Left lung (tissue), 10 donors: Measurements from ENCODE around the gene AIDA. TPM values are rescaled to one million over a fixed set of nuclear protein-coding genes. Genes with fewer than 3 reads are reported as not detected.
A peak's percentile ranks its signal among the peaks of the same experiment; 100 is the strongest.

Experiments used
- ATAC-seq: fragments of 200-7000 bp; cut with Tn5 transposase; one replicate; pipeline ENCODE4 v1.9.1; 2020; ENCODE audit warnings: moderate library complexity
- DNase-seq, 4 donors: peaks; one replicate each; pipeline ENCODE4 v3.0.0-alpha.2; 2013 to 2020
- H3K27ac ChIP-seq, 2 donors: fragments of 200-600 bp; sonication (generic) in 1 of 2; one replicate each; pipeline versions ENCODE4 v1.5.0 to v1.8.0; 2020 to 2021
- H3K27me3 ChIP-seq, 2 donors: fragments of 200-600 bp; sonication (generic) in 1 of 2; one replicate each; pipeline versions ENCODE4 v1.5.0 to v1.8.0; 2020 to 2021
- H3K36me3 ChIP-seq, 2 donors: fragments of 200-600 bp; sonication (generic) in 1 of 2; one replicate each; pipeline versions ENCODE4 v1.5.0 to v1.8.0; 2020 to 2021
- H3K4me1 ChIP-seq, 2 donors: fragments of 200-600 bp; one replicate each; pipeline ENCODE4 v1.8.0; 2021
- H3K4me3 ChIP-seq, 2 donors: fragments of 200-600 bp; sonication (generic) in 1 of 2; one replicate each; pipeline versions ENCODE4 v1.5.0 to v1.8.0; 2020 to 2021; ENCODE audit warnings: mild to moderate bottlenecking in 1 of 2
- H3K9me3 ChIP-seq, 2 donors: fragments of 200-600 bp; sonication (generic) in 1 of 2; one replicate each; pipeline versions ENCODE4 v1.5.0 to v1.8.0; 2020 to 2021
- CTCF ChIP-seq, 2 donors: fragments of 200-600 bp; sonication (generic) in 1 of 2; IDR thresholded peaks; one replicate each; pipeline versions ENCODE4 v1.5.0 to v1.8.0; 2021; ENCODE audit warnings: antibody characterized with exemption in 2 of 2
- intact Hi-C, 2 donors: fragments of 100-400 bp; cut with DNase I; formaldehyde crosslinking; loops; one replicate each; pipeline versions ENCODE4 v1.11.2 to v1.14.2; 2022
- polyA plus RNA-seq, 6 donors: library from polyadenylated mRNA; unstranded; fragments of 120-200 nt; gene quantifications; one replicate each; pipeline ENCODE4 v1.2.1, GENCODE V29; 2013; ENCODE audit not compliant: insufficient read length in 6 of 6
- total RNA-seq, 2 donors: library from RNA; stranded (reverse); fragmentation: NEBNext Ultra II Directional; extraction: Animal tissue kit (Norgen Biotek cat#: 25700); gene quantifications; one replicate each; pipeline ENCODE4 v1.2.1, GENCODE V29; 2021
- donor health status: DM: no; HTN: yes; CAD: no.
- donor health status: DM: no; HTN: no; CAD: no.

The AIDA gene
- total and polyA plus RNA-seq, 8 donors: 71.8 to 96.7 (median 88.3) TPM

GRCh38 chr1:222739929-222740328 is 27.6 kb upstream of the AIDA start:
- no peak for ATAC-seq
- TF ChIP-seq CTCF (IDR thresholded peaks at IDR 0.05): no peak
- H3K27me3 ChIP-seq: no peaks in the 10 kb centered on the region
- H3K4me3 ChIP-seq: no peak overlapping the region
- no peaks in the 10 kb centered on the region for H3K9me3 ChIP-seq
- DNase-seq: no peak
- intact Hi-C loops: loop anchor here in 1 of 2 donors (10.0 kb wide), 1 partner anchor 345 kb away; no protein-coding TSS in a partner anchor
- peaks cover 0 to 17% of the 10 kb centered on the region in 2 donors for H3K36me3 ChIP-seq
- peak overlapping the region in 1 of 2 donors; percentile 10 for H3K27ac ChIP-seq
- H3K4me1 ChIP-seq: no peaks in the 10 kb centered on the region

DNA sequence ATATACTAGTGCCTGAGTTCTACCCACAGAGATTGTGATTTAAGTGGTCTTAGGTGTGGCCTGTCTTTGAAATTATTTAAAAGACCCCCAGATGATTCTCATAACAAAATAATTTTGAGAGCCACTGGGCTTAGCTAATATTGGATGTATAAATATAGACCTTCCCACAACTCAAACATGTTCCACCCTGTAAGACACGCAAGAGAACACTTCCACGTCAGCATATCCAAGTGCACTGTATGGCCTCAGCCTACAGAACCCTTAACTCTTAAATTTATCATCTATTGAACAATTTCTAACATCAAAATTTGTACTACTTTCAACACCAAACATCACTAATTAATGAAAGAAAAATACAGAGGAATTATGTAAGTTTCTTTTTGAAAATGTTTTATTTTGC is 27.2 kb upstream of the AIDA start:
- H3K36me3 ChIP-seq: peaks cover 0 to 21% of the 10 kb centered on the region in 2 donors
- intact Hi-C loops: loop anchor here in 1 of 2 donors (10.0 kb wide), 1 partner anchor 345 kb away; no protein-coding TSS in a partner anchor
- no peak for TF ChIP-seq CTCF (IDR thresholded peaks at IDR 0.05)
- no peak for ATAC-seq
- H3K9me3 ChIP-seq: no peaks in the 10 kb centered on the region
- no peak overlapping the region for H3K4me3 ChIP-seq
- no peaks in the 10 kb centered on the region for H3K4me1 ChIP-seq
- H3K27ac ChIP-seq: peak overlapping the region in 1 of 2 donors; percentile 10
- no peak for DNase-seq
- H3K27me3 ChIP-seq: no peaks in the 10 kb centered on the region

DNA sequence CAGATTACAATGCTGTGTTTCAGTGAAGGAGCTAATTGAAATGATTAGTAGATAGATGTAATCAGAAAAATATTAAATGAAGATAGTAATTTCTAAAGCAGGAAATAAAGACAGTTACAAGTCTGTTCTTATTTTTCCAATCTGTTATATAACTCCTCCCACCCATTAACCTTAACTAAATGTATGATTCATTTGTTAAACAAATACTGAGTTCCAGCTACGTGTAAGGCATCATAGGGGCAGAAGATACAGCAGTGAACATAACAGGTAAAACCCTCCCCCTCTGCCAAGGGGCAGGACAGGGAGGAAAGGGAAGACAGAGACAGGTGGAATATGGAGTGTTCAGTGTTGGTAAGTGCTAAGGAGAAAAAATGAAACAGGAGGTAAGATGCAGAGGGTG is 24.7 kb upstream of the AIDA start, which contains the start of gene FAM177B:
TSS of gene FAM177B (plus strand) at position 231 of the 400 bp plus-strand sequence. CDS start 9,344 bp downstream, outside the sequence.
- TF ChIP-seq CTCF (IDR thresholded peaks at IDR 0.05): no peak
- H3K27me3 ChIP-seq: no peaks in the 10 kb centered on the region
- no peaks in the 10 kb centered on the region for H3K9me3 ChIP-seq
- H3K4me1 ChIP-seq: no peaks in the 10 kb centered on the region
- intact Hi-C loops: loop anchor here in 1 of 2 donors (10.0 kb wide), 1 partner anchor 348 kb away; no protein-coding TSS in a partner anchor
- no peak within 1 kb of the TSS for H3K4me3 ChIP-seq
- DNase-seq: no peak
- peak; percentile 67 for ATAC-seq
- peaks cover 0 to 46% of the 10 kb centered on the region in 2 donors for H3K36me3 ChIP-seq
- no peak within 1 kb of the TSS for H3K27ac ChIP-seq

DNA sequence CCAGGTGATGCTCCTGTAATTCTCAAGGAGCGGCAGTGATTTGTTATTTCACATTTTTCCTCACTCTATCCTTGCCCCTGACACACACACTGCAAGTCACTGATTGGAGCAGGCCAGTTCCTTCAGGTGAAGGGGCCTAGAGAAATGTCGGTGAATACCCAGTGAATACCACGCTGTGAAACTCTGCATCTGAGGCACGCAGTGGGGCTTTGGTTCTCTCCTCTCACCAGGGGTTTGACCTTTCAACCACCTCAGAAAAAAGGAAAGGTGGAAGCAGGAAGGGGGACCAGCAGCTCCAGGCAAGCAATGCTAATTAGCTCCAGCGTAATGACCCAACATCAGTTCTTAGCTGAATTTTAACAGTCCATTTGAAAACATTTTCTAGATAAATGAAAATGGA is 24.2 kb upstream of the AIDA start:
- DNase-seq (no peak), ATAC-seq (peak; percentile 23)
- TF ChIP-seq CTCF (IDR thresholded peaks at IDR 0.05): no peak
- Histone ChIP-seq H3K27ac (no peak overlapping the region), H3K36me3 (peaks cover 0 to 51% of the 10 kb centered on the region in 2 donors), H3K4me1 (no peaks in the 10 kb centered on the region), H3K4me3 (no peak overlapping the region), H3K9me3 (no peaks in the 10 kb centered on the region), H3K27me3 (no peaks in the 10 kb centered on the region)
- intact Hi-C loops: loop anchor here in 1 of 2 donors (10.0 kb wide), 1 partner anchor 348 kb away; no protein-coding TSS in a partner anchor

DNA sequence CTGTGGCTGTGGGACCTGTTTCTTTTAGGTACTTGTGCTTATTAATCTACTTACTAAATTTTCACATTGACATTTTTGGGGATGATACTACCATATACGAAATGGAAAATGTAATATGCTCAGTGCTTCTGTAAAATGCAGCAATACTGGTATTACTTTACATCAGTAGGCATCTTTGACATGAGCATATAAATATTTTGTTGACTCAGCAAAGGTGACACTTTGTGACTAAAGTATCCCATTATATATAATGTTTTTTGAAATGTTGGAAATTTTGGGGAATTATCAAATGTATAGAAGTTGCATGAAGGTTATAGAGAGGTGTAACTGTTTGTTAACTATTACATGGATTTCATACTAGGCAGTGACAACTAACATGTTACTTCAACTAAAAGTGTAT is 22.4 kb upstream of the AIDA start:
- H3K27me3 ChIP-seq: no peaks in the 10 kb centered on the region
- DNase-seq (no peak), ATAC-seq (no peak)
- H3K9me3 ChIP-seq: no peaks in the 10 kb centered on the region
- peaks cover 2 to 68% of the 10 kb centered on the region in 2 donors for H3K36me3 ChIP-seq
- no peak for TF ChIP-seq CTCF (IDR thresholded peaks at IDR 0.05)
- H3K27ac ChIP-seq: no peak overlapping the region
- intact Hi-C loops: loop anchor here in 1 of 2 donors (10.0 kb wide), 1 partner anchor 350 kb away; no protein-coding TSS in a partner anchor
- no peak overlapping the region for H3K4me3 ChIP-seq
- H3K4me1 ChIP-seq: no peaks in the 10 kb centered on the region
